GM12864 (cell line): ENCODE data around the gene ZNF296.
"Not testable (repeated sequence)": the region's sequence is repeated elsewhere in the genome, so short reads cannot be mapped to it uniquely, and the experiment has no call there.

Source experiments
- DNase-seq: peaks from one replicate; pipeline ENCODE4 v3.0.0-alpha.2; 2011; ENCODE audit warnings: low read depth
- H3K4me3 ChIP-seq: 2 replicates; pipeline ENCODE4 v1.5.1; 2011; ENCODE audit warnings: mild to moderate bottlenecking, low read depth, low read length, control low read depth
- CTCF ChIP-seq: IDR thresholded peaks from 2 replicates; pipeline ENCODE4 v1.5.1; 2011; ENCODE audit warnings: low read depth, mild to moderate bottlenecking, moderate library complexity, low read length, control low read depth, inconsistent platforms; ENCODE audit errors: missing control alignments

Gene ZNF296

GRCh38 chr19:45076029-45076850 is at the start of gene ZNF296:
Gene ZNF296 (minus strand): TSS chr19:45076478. CDS start chr19:45076373, 105 bp downstream.
- DNase-seq, result no peak
- no peak for TF ChIP-seq CTCF
- H3K4me3 ChIP-seq, result peak within 1 kb of the TSS; percentile 92

- DNase-seq, result no peak
- no peak for TF ChIP-seq CTCF
- H3K4me3 ChIP-seq, result no peak overlapping the region
Measured at GRCh38 chr19:45125360-45125759, 49.1 kb upstream of the ZNF296 start.

GRCh38 chr19:45124021-45124420 is 47.7 kb upstream of the ZNF296 start:
- DNase-seq, result no peak
- TF ChIP-seq CTCF, result no peak
- H3K4me3 ChIP-seq, result no peak overlapping the region

GRCh38 chr19:45123440-45123850 is 47.2 kb upstream of the ZNF296 start:
- no peak overlapping the region for H3K4me3 ChIP-seq
- DNase-seq, result no peak
- no peak for TF ChIP-seq CTCF

GRCh38 chr19:45122832-45123231 is 46.6 kb upstream of the ZNF296 start:
- H3K4me3 ChIP-seq, result no peak overlapping the region
- TF ChIP-seq CTCF, result no peak
- no peak for DNase-seq

- DNase-seq, result no peak
- H3K4me3 ChIP-seq, result no peak overlapping the region
- TF ChIP-seq CTCF, result no peak
Measured at GRCh38 chr19:45121827-45122345, 45.6 kb upstream of the ZNF296 start.

GRCh38 chr19:45119582-45119981 is 43.3 kb upstream of the ZNF296 start:
- no peak for TF ChIP-seq CTCF
- DNase-seq, result no peak
- H3K4me3 ChIP-seq, result no peak overlapping the region

GRCh38 chr19:45118591-45119355 is 42.5 kb upstream of the ZNF296 start:
- not testable (repeated sequence) for DNase-seq

More at GRCh38 chr19:45118591-45119355, 42.5 kb upstream of the ZNF296 start:
- peak overlapping the region; percentile 1; the same call in 1 of the 2 replicates for H3K4me3 ChIP-seq
